Parathyroid adenoma (tissue), 2 donors: ENCODE results near the gene ZBTB7A.

Experiments
- H2AFZ ChIP-seq: fragments of 300-600 bp; sonication (generic); one replicate; pipeline ENCODE4 v1.7.0; 2017; ENCODE audit warnings: antibody characterized with exemption, mild to moderate bottlenecking
- H3K27ac ChIP-seq: fragments of 300-600 bp; sonication (generic); one replicate; pipeline ENCODE4 v1.7.0; 2017
- H3K27me3 ChIP-seq: fragments of 300-600 bp; sonication (generic); one replicate; pipeline ENCODE4 v1.7.0; 2017; ENCODE audit warnings: low read length; ENCODE audit not compliant: control insufficient read depth, insufficient read depth
- H3K36me3 ChIP-seq: fragments of 300-600 bp; sonication (generic); one replicate; pipeline ENCODE4 v1.7.0; 2017; ENCODE audit warnings: low read length; ENCODE audit not compliant: control insufficient read depth, insufficient read depth
- H3K4me1 ChIP-seq: fragments of 300-600 bp; sonication (generic); one replicate; pipeline ENCODE4 v1.7.0; 2017; ENCODE audit warnings: control low read depth
- H3K4me2 ChIP-seq: fragments of 300-600 bp; sonication (generic); one replicate; pipeline ENCODE4 v1.7.0; 2017; ENCODE audit warnings: low read length
- H3K4me3 ChIP-seq: fragments of 300-600 bp; sonication (generic); one replicate; pipeline ENCODE4 v1.7.0; 2017; ENCODE audit warnings: low read depth, low read length
- H3K79me2 ChIP-seq: fragments of 300-600 bp; sonication (generic); one replicate; pipeline ENCODE4 v1.7.0; 2017; ENCODE audit warnings: control low read depth
- H3K9ac ChIP-seq: fragments of 300-600 bp; sonication (generic); one replicate; pipeline ENCODE4 v1.7.0; 2017; ENCODE audit warnings: mild to moderate bottlenecking
- H3K9me3 ChIP-seq: fragments of 300-600 bp; sonication (generic); one replicate; pipeline ENCODE4 v1.7.0; 2017; ENCODE audit warnings: low read length; ENCODE audit not compliant: control insufficient read depth
- CTCF ChIP-seq: fragments of 300-600 bp; sonication (generic); IDR thresholded peaks from one replicate; pipeline ENCODE4 v1.7.0; 2017; ENCODE audit warnings: antibody characterized with exemption, mild to moderate bottlenecking
- donor health status: primary hyperparathyroidism.

ZBTB7A gene

DNA sequence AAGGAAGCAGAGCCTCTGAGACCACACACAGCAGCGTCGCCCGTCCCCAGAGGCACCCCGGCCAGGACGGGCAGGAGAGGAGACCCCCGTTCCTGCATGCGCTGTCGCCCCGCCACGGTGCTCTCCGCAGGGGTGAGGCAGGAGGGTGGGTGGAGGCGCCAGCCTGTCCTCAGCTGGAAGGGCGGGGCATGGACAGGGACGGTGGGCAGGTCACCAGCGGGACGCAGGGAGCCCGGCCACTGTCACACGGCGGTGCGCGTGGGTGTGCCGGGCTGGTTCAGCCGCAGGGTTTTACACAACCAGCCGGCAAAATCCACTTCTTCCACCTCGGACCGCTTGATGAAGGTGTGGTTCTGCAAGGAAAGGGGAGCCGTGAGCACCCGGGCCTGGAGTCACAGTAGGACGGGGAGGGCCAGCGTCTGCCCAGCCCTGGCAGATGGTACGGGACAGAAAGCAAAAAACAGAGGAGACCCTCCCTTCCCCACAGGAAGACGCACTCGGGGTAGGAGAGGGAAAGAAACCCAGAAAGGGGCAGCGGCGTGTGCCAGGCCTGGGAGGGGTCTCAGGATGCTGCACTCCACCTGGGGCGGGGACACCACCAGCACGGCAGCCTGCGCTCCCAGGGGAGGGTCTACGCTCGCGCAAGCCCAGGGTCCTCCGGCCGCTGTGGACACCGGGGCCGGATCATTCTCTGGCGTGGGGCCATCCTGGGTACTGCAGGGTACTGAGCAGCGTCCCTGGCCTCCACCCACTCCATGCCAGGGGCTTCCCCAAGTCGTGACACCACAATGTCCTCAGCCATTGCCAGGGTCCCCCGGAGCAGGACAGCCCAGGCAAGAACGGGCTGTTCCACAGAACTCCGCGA is 23.9 kb upstream of the ZBTB7A start:
- no peak overlapping the region for H3K27ac ChIP-seq

GRCh38 chr19:4089946-4090345 is 23.2 kb upstream of the ZBTB7A start:
- Histone ChIP-seq H3K4me3 (no peak overlapping the region), H3K9ac (no peak overlapping the region), H3K9me3 (no peaks in the 10 kb centered on the region), H3K79me2 (no peaks in the 10 kb centered on the region), H3K27me3 (no peaks in the 10 kb centered on the region), H3K4me1 (no peaks in the 10 kb centered on the region), H3K36me3 (no peaks in the 10 kb centered on the region), H3K4me2 (no peak overlapping the region), H2AFZ (no peak overlapping the region), H3K27ac (no peak overlapping the region)
- TF ChIP-seq CTCF, result no peak

More for the DNA sequence above, 23.9 kb upstream of the ZBTB7A start:
- Histone ChIP-seq H3K36me3 (no peaks in the 10 kb centered on the region), H3K9me3 (no peaks in the 10 kb centered on the region), H3K4me1 (no peaks in the 10 kb centered on the region), H3K4me3 (no peak overlapping the region), H3K27me3 (no peaks in the 10 kb centered on the region), H3K79me2 (no peaks in the 10 kb centered on the region), H3K9ac (no peak overlapping the region), H3K4me2 (no peak overlapping the region), H2AFZ (no peak overlapping the region)
- no peak for TF ChIP-seq CTCF

DNA sequence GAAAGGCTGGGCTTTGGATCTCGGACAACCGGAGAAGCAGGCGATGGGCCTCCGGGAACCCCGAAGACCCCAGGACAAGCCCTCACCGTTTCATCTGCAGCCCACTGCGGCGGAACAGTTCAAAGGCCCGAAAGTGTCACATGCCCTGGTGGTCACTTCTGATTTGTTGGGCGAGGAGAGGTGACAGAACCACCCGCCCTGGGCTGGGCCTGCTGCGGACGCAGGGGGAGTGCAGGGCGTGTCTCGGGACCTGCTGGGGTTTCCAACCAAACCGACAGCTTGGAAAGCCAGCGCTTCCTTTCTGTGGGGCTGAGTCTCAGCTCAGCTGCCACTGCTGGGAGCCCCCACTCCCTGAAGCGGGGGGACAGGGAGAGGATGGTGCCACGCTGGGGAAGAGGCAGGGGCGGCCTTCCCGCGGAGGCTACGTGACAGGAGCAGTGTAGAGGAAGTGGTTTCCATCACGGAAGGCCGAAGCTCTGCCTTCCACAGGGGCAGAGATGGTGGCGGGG is 22.8 kb upstream of the ZBTB7A start:
- H3K4me1 ChIP-seq, result no peaks in the 10 kb centered on the region
- TF ChIP-seq CTCF, result no peak
- no peak overlapping the region for H3K4me2 ChIP-seq
- H2AFZ ChIP-seq, result no peak overlapping the region
- no peaks in the 10 kb centered on the region for H3K9me3 ChIP-seq
- no peaks in the 10 kb centered on the region for H3K79me2 ChIP-seq
- no peak overlapping the region for H3K27ac ChIP-seq
- H3K27me3 ChIP-seq, result no peaks in the 10 kb centered on the region
- H3K4me3 ChIP-seq, result no peak overlapping the region
- H3K9ac ChIP-seq, result no peak overlapping the region
- H3K36me3 ChIP-seq, result no peaks in the 10 kb centered on the region

GRCh38 chr19:4088975-4089374 is 22.3 kb upstream of the ZBTB7A start:
- Histone ChIP-seq H3K9me3 (no peaks in the 10 kb centered on the region), H3K36me3 (no peaks in the 10 kb centered on the region), H3K27ac (no peak overlapping the region), H3K79me2 (no peaks in the 10 kb centered on the region), H3K9ac (no peak overlapping the region), H3K4me3 (no peak overlapping the region), H3K4me2 (no peak overlapping the region), H2AFZ (no peak overlapping the region), H3K27me3 (no peaks in the 10 kb centered on the region), H3K4me1 (no peaks in the 10 kb centered on the region)
- no peak for TF ChIP-seq CTCF
